DND-41 (cell line): ENCODE results near the gene PKDREJ.

ENCODE experiments used
- ATAC-seq: fragments of 200-7000 bp; cut with Tn5 transposase; 3 replicates; pipeline ENCODE4 v1.9.1; 2021; ENCODE audit warnings: low read depth; ENCODE audit not compliant: insufficient read depth
- DNase-seq: peaks from one replicate; pipeline ENCODE4 v3.0.0-alpha.2; 2020
- H2AFZ ChIP-seq: 2 replicates; pipeline ENCODE4 v1.6.0; 2012; ENCODE audit warnings: low read depth, low read length
- H3K27ac ChIP-seq: 2 replicates; pipeline ENCODE4 v1.5.1; 2012; ENCODE audit warnings: low read length, inconsistent platforms
- H3K27me3 ChIP-seq: fragments of 200-600 bp; sonication (generic); 2 replicates; pipeline ENCODE4 v1.6.0; 2012; ENCODE audit warnings: low read length, mild to moderate bottlenecking, inconsistent platforms; ENCODE audit not compliant: insufficient read depth, poor library complexity
- H3K36me3 ChIP-seq: 2 replicates; pipeline ENCODE4 v1.5.1; 2012; ENCODE audit warnings: low read length, inconsistent platforms; ENCODE audit not compliant: insufficient read depth
- H3K4me1 ChIP-seq: 2 replicates; pipeline ENCODE4 v1.5.1; 2012; ENCODE audit warnings: mild to moderate bottlenecking, low read length; ENCODE audit not compliant: insufficient read depth
- H3K4me2 ChIP-seq: 2 replicates; pipeline ENCODE4 v1.6.0; 2012; ENCODE audit warnings: mild to moderate bottlenecking, moderate library complexity, low read length, inconsistent platforms; ENCODE audit not compliant: insufficient read depth
- H3K4me3 ChIP-seq, 2 experiments: fragments of 200-600 bp in 1 of 2; shearing (Covaris generic) in 1 of 2; 2 replicates each; pipeline ENCODE4 v1.5.1; 2012 to 2016; ENCODE audit warnings: inconsistent platforms in 2 of 2, low read length in 2 of 2, mild to moderate bottlenecking in 2 of 2, low read depth in 1 of 2, moderate library complexity in 1 of 2
- H3K79me2 ChIP-seq: 2 replicates; pipeline ENCODE4 v1.6.0; 2012; ENCODE audit warnings: low read length, inconsistent platforms; ENCODE audit not compliant: insufficient read depth
- H3K9ac ChIP-seq: 2 replicates; pipeline ENCODE4 v1.6.0; 2012; ENCODE audit warnings: low read depth, mild to moderate bottlenecking, inconsistent platforms, low read length, moderate library complexity
- H3K9me3 ChIP-seq: 2 replicates; pipeline ENCODE4 v1.5.1; 2012; ENCODE audit warnings: low read length, moderate library complexity, mild to moderate bottlenecking, inconsistent platforms; ENCODE audit not compliant: insufficient read depth, severe bottlenecking
- H4K20me1 ChIP-seq: 2 replicates; pipeline ENCODE4 v1.6.0; 2012; ENCODE audit warnings: low read length; ENCODE audit not compliant: insufficient read depth
- CTCF ChIP-seq: IDR thresholded peaks from 2 replicates; pipeline ENCODE4 v1.5.1; 2012; ENCODE audit warnings: borderline replicate concordance, low read length, moderate library complexity, mild to moderate bottlenecking; ENCODE audit not compliant: poor library complexity, severe bottlenecking; ENCODE audit errors: extremely low read depth
- EZH2 ChIP-seq: IDR thresholded peaks from 3 replicates; pipeline ENCODE4 v1.6.1; 2012; ENCODE audit warnings: borderline replicate concordance, low read depth, mild to moderate bottlenecking, moderate library complexity, low read length, inconsistent platforms; ENCODE audit not compliant: severe bottlenecking

PKDREJ gene

GRCh38 chr22:46256358-46256958 is 6.7 kb downstream of the PKDREJ start:
- ATAC-seq, result no peak
- no peak overlapping the region for H3K4me3 ChIP-seq
- no peak overlapping the region for H2AFZ ChIP-seq
- H3K27me3 ChIP-seq, result no peaks in the 10 kb centered on the region
- H3K4me2 ChIP-seq, result no peak overlapping the region
- no peak for DNase-seq
- no peaks in the 10 kb centered on the region for H3K36me3 ChIP-seq
- H3K27ac ChIP-seq, result no peak overlapping the region
- peaks cover 35% of the 10 kb centered on the region for H3K4me1 ChIP-seq
- H4K20me1 ChIP-seq, result no peaks in the 10 kb centered on the region
- peaks cover 22% of the 10 kb centered on the region for H3K79me2 ChIP-seq
- no peaks in the 10 kb centered on the region for H3K9me3 ChIP-seq
- TF ChIP-seq EZH2 (no peak), CTCF (no peak)
- no peak overlapping the region for H3K9ac ChIP-seq

GRCh38 chr22:46251816-46252380 is 11.2 kb downstream of the PKDREJ start:
- H3K4me1 ChIP-seq, result peaks cover 65% of the 10 kb centered on the region
- H3K27ac ChIP-seq, result peak overlapping the region; percentile 99
- TF ChIP-seq CTCF, result no peak
- no peak for TF ChIP-seq EZH2
- H3K4me3 ChIP-seq, result peak overlapping the region; percentile 60 to 77
- peak overlapping the region; percentile 93 for H3K9ac ChIP-seq
- H3K79me2 ChIP-seq, result peaks cover 59% of the 10 kb centered on the region
- H4K20me1 ChIP-seq, result no peaks in the 10 kb centered on the region
- no peaks in the 10 kb centered on the region for H3K27me3 ChIP-seq
- ATAC-seq (no peak), DNase-seq (no peak)
- H3K9me3 ChIP-seq, result no peaks in the 10 kb centered on the region
- peak overlapping the region; percentile 82 for H3K4me2 ChIP-seq
- no peak overlapping the region for H2AFZ ChIP-seq
- no peaks in the 10 kb centered on the region; the same call in 1 of the 2 replicates for H3K36me3 ChIP-seq

- no peak for ATAC-seq
- Histone ChIP-seq H2AFZ (peak overlapping the region; percentile 77; the same call in 1 of the 2 replicates), H3K4me1 (peaks cover 71% of the 10 kb centered on the region), H3K36me3 (no peaks in the 10 kb centered on the region; the same call in 1 of the 2 replicates), H3K27me3 (no peaks in the 10 kb centered on the region), H3K9me3 (no peaks in the 10 kb centered on the region), H3K27ac (peak overlapping the region; percentile 99), H3K9ac (peak overlapping the region; percentile 93), H4K20me1 (no peaks in the 10 kb centered on the region), H3K4me3 (peak overlapping the region; percentile 60 to 77), H3K79me2 (peaks cover 62% of the 10 kb centered on the region), H3K4me2 (peak overlapping the region; percentile 82)
- DNase-seq, result no peak
- TF ChIP-seq EZH2 (no peak), CTCF (no peak)
Observed at GRCh38 chr22:46251266-46251665, 11.9 kb downstream of the PKDREJ start.
